ENCODE results near the gene SIL1. TPM values are rescaled to one million over a fixed set of nuclear protein-coding genes. Genes with fewer than 3 reads are reported as not detected.
A peak's percentile ranks its signal among the peaks of the same experiment; 100 is the strongest.

Gene SIL1
- total and polyA plus RNA-seq, 10 donors: 23.4 to 42.3 (median 32.6) TPM

GRCh38 chr5:138950421-138951031, 247.6 kb downstream of the SIL1 start:
- intact Hi-C loops (cut with DNase I; ENCODE audit: low total_unique reads): no loop called here
- WGBS, 5 donors: 91 to 92% (median 91%) methylated on average over 9 to 14 of the region's 14 CpGs
- Histone ChIP-seq H3K27me3 (replicated peaks in 1 of 7) (no peaks in the 10 kb centered on the region), H3K9me3 (no peaks in the 10 kb centered on the region), H3K4me1 (peaks cover 13 to 36% (median 30%) of the 10 kb centered on the region in 6 donors), H3K4me3 (no peak overlapping the region), H3K36me3 (peaks cover 0 to 58% (median 15%) of the 10 kb centered on the region in 6 donors), H3K27ac (no peak overlapping the region)
- DNase-seq: peak; percentile 63
- no peak for TF ChIP-seq CTCF (IDR thresholded peaks at IDR 0.05 in 8 of 11, conservative IDR thresholded peaks at IDR 0.05 in 3 of 11)
- TF ChIP-seq POLR2AphosphoS5 (IDR thresholded peaks at IDR 0.05): no peak
- TF ChIP-seq POLR2A (IDR thresholded peaks at IDR 0.05): no peak

- H3K4me3 ChIP-seq: no peak overlapping the region
- DNase-seq: peak; percentile 62
- peaks cover 13 to 31% (median 27%) of the 10 kb centered on the region in 6 donors for H3K4me1 ChIP-seq
- no peak for TF ChIP-seq CTCF (IDR thresholded peaks at IDR 0.05 in 8 of 11, conservative IDR thresholded peaks at IDR 0.05 in 3 of 11)
- no peak for TF ChIP-seq POLR2AphosphoS5 (IDR thresholded peaks at IDR 0.05)
- TF ChIP-seq POLR2A (IDR thresholded peaks at IDR 0.05): no peak
- no peak overlapping the region for H3K27ac ChIP-seq
- intact Hi-C loops (cut with DNase I; ENCODE audit: low total_unique reads): no loop called here
- H3K27me3 ChIP-seq (replicated peaks in 1 of 7): no peaks in the 10 kb centered on the region
- H3K36me3 ChIP-seq: peaks cover 0 to 63% (median 15%) of the 10 kb centered on the region in 6 donors
- H3K9me3 ChIP-seq: no peaks in the 10 kb centered on the region
- WGBS, 5 donors: 90 to 97% (median 94%) methylated on average over 2 to 3 of the region's 3 CpGs
Measured at GRCh38 chr5:138949988-138950387, 248.2 kb downstream of the SIL1 start.

GRCh38 chr5:138949223-138949574, 249.0 kb downstream of the SIL1 start:
- H3K27me3 ChIP-seq (replicated peaks in 1 of 7): no peaks in the 10 kb centered on the region
- no peak overlapping the region for H3K4me3 ChIP-seq
- intact Hi-C loops (cut with DNase I; ENCODE audit: low total_unique reads): no loop called here
- peaks cover 0 to 66% (median 15%) of the 10 kb centered on the region in 6 donors for H3K36me3 ChIP-seq
- H3K9me3 ChIP-seq: no peaks in the 10 kb centered on the region
- peak; percentile 59 for DNase-seq
- no peak for TF ChIP-seq CTCF (IDR thresholded peaks at IDR 0.05 in 8 of 11, conservative IDR thresholded peaks at IDR 0.05 in 3 of 11)
- TF ChIP-seq POLR2AphosphoS5 (IDR thresholded peaks at IDR 0.05): no peak
- no peak for TF ChIP-seq POLR2A (IDR thresholded peaks at IDR 0.05)
- peaks cover 13 to 31% (median 21%) of the 10 kb centered on the region in 6 donors for H3K4me1 ChIP-seq
- H3K27ac ChIP-seq: no peak overlapping the region
- 89 to 96% (median 90%) methylated on average over 3 to 4 of the region's 4 CpGs for WGBS, 5 donors

GRCh38 chr5:138948471-138949222, 249.5 kb downstream of the SIL1 start:
- Histone ChIP-seq H3K27me3 (replicated peaks in 1 of 7) (no peaks in the 10 kb centered on the region), H3K9me3 (no peaks in the 10 kb centered on the region), H3K4me1 (peaks cover 11 to 25% (median 15%) of the 10 kb centered on the region in 6 donors), H3K36me3 (peaks cover 0 to 66% (median 15%) of the 10 kb centered on the region in 6 donors), H3K27ac (no peak overlapping the region), H3K4me3 (no peak overlapping the region)
- no peak for TF ChIP-seq POLR2A (IDR thresholded peaks at IDR 0.05)
- TF ChIP-seq CTCF (IDR thresholded peaks at IDR 0.05 in 8 of 11, conservative IDR thresholded peaks at IDR 0.05 in 3 of 11): no peak
- TF ChIP-seq POLR2AphosphoS5 (IDR thresholded peaks at IDR 0.05): no peak
- 89 to 94% (median 92%) methylated on average over 22 to 23 of the region's 23 CpGs for WGBS, 5 donors
- DNase-seq: no peak
- intact Hi-C loops (cut with DNase I; ENCODE audit: low total_unique reads): no loop called here

Data from spleen (tissue), 11 donors.